Measurements from ENCODE around the gene MAPK12.

DNA sequence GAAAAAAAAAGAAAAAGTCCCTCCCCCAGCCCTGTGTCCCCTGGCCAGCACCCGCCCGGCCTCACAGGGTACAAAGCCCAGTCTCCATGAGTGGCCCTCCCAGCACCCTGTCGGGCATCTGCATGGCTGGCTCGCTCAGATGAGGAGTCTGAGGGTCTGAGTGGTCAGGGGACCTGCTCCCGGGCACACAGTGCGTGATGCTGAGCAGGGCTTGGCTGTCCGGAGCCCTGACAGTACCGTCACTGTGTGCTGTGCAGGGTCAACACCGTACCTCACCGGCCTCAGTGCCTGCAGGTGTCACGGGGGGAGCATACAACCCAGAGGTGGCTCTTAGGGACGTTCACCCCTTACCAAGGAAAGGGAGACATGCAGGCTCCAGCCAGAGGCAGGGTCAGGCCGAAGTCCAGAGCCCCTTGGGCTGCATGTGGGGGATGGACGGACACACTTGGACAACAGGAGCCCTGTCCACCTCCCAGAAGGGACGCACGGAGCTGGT lies 49.5 kb upstream of the MAPK12 start:
- TF ChIP-seq CTCF (conservative IDR thresholded peaks at IDR 0.05 in 1 of 2, IDR thresholded peaks at IDR 0.05 in 1 of 2; ENCODE audit: low read depth in 1 of 2, low read length in 2 of 2) (no peak), EZH2 (IDR thresholded peaks at IDR 0.05; ENCODE audit: low read length, missing control alignments) (no peak)

All from fibroblast of lung (primary cell).